Esophagus muscularis mucosa (tissue), 4 donors: ENCODE measurements around the gene PDLIM5.

Experiments used
- CTCF ChIP-seq, 3 experiments: fragments of 200-600 bp in 2 of 3; fragments of 450-650 bp in 1 of 3; sonication (generic) in 2 of 3; IDR thresholded peaks; one replicate each; pipeline ENCODE4 v1.5.1; 2017 to 2019; ENCODE audit warnings: antibody characterized with exemption in 3 of 3, mild to moderate bottlenecking in 2 of 3, moderate library complexity in 1 of 3
- EP300 ChIP-seq: sonication (generic); formaldehyde crosslinking; IDR thresholded peaks from one replicate; pipeline ENCODE4 v1.6.1; 2017; ENCODE audit warnings: antibody characterized with exemption
- POLR2A ChIP-seq: fragments of 450-650 bp; IDR thresholded peaks from one replicate; pipeline ENCODE4 v1.6.1; 2017; ENCODE audit warnings: antibody characterized with exemption, moderate library complexity, mild to moderate bottlenecking, low read depth

DNA sequence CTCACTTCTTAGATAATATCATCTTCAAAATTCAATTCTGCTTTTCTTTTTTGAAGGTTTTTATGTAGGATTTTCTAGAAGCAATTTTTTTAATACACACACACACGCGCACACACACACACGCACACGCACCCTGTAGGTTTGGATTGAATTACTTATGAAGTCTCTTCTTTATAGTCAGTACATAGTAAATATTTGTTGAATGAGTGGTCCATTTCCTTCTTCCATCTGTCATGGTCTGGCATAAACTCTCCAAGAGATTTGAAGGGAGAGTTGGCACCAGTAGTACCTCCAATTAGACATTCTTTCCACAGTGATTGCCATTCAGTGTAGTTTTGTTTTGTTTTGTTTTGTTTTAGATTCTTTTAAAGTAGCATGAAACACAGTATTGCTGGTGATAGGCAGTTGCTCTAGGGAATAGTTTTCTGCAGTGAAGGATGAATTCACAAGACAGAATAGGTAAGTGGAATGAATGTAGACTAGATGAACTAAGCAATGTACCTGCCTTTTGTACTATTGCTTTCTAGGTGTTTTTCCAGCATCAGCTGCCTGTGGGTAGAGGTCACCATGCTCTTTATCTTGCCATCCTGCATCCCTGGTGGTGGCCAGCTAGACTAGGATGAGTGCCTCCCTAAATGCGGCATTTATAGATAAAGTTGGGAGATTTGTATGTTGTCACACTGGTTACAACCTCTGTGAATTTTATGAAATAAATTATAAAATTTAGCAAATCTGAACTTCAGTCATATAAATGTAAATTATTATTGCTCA lies 20.5 kb downstream of the PDLIM5 start:
- TF ChIP-seq CTCF (IDR thresholded peaks at IDR 0.05) (no peak), EP300 (no peak), POLR2A (no peak)
